Stimulated activated CD8-positive, alpha-beta memory T cell treated with anti-CD3 and anti-CD28 coated beads, Interleukin-4, amount 100 ng/mL, for 48 hours (primary cell): ENCODE data around the gene ALK.
"Not testable (repeated sequence)": the region's sequence is repeated elsewhere in the genome, so short reads cannot be mapped to it uniquely, and the experiment has no call there.

Experiments used
- DNase-seq: peaks from one replicate; pipeline ENCODE4 v3.0.0-alpha.2; 2020

The ALK gene

DNA sequence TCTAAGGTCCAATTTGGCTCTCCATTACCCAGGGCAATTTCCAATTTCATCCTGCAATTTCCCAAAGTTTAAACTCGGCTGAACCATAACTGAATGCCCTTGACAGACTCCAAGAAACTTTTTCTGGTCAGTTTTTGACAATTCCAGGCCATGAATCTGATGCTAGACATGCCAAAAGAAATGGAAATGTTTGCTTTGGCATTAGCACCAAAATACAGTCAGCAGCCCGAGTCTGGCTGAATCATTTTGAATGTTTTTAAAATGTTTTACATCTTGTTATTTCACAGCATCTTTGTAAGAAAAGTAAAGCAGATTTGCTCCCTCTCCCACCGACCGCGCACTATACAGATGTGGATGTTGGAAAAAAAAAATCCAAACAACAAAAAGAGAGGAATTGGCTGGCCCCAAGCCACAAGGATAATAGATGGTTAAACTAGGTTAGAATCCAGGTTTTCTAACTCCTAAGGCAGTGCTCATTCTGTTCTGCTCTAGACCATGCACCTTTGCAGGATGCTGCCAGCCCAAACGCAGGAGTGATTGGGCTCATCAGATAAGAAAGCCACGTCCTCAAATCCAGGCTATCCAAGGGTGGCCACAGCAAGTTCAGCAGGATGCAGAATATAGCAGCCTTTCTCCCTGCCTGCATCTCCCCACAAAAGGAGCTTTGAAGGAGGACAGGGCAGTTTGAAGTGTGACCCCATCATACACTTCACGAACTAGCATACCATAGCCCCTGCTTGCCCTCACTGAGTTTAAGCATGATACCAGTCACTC lies 167.5 kb downstream of the ALK start:
- DNase-seq: no peak

DNA sequence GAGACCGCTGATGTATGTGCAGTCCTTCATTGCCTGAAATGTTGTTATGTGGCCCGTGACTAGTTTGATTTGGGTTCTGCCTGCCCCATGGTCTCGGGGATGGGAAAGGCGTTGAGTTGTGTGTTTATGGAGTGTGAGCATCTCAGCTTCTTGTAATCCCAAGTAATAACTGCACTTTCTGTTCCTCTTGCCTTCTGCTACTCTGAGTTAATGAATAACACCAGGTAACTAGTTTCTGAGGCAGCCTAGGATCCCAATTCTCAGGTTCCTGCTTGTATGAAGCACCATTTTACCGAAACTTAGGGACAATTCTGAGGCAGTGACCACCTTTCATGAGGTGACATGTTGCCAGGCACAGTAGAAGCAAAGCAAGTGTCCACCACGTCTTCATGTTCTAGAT lies 170.0 kb downstream of the ALK start:
- DNase-seq: no peak

DNA sequence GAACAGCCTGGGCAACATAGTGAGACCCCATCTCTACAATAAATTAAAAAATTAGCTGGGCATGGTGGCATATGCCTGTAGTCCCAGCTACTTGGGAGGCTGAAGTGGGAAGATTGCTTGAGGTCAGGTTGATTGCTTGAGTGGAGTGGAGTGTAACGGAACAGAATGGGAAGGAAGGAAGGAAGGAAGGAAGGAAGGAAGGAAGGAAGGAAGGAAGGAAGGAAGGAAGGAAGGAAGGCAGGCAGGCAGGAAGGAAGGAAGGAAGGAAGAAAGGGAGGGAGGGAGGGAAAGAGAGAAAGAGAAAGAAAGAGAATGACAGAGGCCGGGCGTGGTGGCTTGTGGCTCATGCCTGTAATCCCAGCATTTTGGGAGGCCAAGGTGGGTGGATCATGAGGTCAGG lies 170.9 kb downstream of the ALK start:
- DNase-seq: not testable (repeated sequence)

DNA sequence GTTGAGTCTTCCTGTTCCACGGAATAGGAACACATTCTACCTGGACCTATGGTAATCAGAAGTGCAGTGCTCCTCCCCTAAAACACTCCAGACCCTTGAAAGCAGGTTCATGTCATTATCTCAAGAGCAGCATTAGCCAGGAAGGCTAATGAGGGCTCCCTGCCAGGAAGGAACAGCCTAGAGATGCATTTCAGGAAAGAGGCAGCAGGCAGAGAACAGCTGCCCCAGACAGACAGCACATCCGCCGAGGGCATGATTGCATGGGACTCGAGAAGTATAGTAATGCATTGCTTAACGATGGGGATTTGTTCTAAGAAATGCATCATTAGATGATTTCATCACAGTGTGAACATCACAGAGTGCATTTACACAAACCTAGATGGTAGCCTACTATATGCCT lies 171.5 kb downstream of the ALK start:
- no peak for DNase-seq

DNA sequence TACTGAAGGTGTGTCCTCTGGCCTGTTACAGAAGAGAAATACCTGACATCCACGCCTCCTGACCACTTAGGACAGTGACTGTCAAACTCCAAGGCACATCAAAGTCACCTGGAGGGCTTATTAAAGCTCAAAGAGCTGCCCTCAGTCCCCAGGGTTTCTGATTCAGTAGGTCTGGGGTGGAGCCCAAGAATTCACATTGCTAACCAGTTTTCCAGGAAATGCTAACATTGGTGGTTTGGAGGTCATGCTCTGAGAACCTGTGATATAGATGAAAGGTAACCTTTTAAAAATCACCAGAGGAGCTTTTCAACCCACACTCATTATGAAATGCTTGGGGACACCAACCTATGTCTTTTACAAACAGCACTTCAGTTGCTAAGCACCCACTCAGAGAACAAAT lies 172.3 kb downstream of the ALK start:
- DNase-seq: no peak

DNA sequence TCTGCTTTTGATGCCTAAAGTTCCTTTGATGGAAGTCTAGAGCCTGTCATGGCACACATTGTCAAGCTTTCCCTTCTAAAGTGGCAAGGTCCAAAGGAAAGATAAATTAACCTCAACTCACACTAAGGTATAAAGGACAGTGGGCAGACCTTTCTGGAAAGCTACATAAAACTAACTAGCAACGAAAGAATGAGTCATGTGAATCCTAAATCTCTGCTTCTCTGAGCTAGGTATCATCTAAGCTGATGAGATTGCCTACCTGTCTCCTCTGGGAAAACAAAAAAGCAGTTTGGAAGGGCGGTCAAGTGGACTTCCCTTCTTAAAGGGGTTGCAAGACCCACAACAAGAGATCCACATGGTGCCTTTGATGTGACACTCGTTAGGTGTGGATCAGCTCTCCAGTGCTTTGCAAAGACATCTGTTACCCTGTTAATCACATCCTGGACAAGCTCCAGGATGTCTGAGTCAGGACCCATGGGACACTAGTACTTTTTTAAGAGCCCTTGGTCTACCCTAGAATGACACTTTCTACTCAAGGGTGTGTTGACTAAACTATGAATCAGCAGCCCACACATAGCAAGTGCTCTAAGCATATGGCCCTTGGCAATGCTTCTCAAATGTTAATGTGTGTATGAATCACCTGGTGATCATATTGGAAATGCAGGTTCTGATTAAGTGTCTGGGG lies 173.5 kb downstream of the ALK start:
- DNase-seq: peak; percentile 24

DNA sequence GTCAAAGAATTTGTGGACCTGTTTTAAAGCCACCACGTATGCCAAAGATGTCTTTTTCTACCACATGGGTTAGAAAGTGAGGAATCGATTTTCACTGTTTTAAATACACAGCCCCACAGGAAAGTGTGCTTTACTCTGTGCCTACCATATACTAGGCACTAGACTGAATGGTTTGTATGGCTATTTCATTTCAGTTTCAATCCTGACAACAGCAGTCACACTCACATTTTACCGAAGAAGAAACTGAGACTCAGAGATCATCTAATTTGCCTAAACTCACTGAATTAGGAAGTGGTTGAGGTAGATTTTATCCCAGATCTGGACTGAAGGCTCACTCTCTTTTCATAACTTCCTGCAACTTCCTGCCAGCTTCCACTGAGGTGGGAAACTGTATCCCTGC lies 176.4 kb downstream of the ALK start:
- DNase-seq: no peak

DNA sequence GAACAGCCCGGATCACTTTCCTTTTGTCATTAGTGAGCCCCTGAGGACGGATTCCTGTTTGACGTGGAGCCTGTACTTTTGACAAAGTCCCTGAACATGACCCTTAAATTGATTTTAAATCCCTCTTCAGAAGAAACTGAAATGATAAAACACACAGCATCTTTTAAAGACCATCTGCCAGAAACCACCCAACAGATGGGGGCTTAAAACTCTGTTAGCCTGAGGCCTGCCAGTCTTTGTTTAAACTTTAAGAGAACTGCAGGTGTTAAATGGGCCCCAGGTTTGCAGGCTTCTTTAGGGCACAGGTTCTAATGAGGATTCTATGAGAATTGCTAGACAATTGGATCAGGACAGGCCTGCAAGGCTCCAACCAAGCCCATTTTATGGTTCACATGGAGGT lies 177.9 kb downstream of the ALK start:
- DNase-seq: no peak

DNA sequence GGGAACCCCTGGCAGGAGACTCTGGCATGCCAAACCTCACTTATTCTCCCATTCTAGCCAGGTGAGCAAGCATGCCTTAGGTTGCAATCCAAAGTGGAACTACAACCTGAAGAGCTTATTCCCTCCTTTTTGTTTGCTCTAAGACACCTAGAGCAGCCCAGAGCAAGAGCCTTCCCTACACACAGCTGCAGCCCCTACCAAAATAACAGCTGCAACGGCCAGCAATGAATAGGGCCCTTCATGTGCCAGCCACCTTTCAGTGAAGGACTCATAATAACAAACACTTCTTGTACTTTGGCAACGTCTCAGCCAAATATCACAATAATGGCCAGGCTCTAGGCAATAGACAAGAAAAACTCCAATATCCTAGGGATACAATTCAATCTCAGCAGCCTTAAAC lies 178.7 kb downstream of the ALK start:
- DNase-seq: no peak

DNA sequence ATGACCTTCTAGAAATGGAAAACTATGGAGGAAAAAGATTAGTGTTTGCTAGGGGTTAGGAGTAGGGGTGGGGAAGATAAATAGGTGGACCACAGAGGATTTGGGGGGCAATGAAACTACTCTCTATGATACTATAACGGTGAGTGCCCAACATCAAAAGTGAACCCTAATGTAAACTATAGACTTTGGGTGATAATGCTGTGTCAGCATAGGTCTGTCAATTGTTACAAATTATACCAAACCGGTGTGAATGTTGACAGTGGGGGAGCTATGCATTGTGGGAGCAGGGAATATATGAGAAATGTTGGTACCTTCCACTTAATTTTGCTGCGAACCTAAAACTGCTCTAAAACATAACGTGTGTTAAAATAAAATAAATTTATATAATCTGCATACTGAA lies 180.3 kb downstream of the ALK start:
- DNase-seq: no peak

DNA sequence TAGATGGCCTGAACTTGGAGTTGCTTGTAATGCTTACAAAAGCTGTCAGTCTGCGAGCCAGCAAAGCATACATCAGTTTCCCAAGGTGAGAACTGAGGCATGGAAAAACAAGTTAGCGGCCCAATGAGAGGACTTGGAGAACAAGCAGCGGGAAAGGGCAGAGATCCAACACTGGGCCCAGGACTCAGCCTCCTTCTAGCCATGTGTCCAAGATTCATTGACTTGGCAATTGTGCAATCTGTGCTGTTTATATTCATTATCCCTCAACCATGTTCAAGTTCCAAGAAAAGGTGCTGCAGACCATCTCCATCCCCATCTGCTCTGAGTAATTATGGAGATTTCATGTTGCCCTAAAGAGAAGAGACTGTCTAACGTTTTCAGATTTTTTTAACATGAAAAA lies 187.4 kb downstream of the ALK start:
- DNase-seq: no peak

DNA sequence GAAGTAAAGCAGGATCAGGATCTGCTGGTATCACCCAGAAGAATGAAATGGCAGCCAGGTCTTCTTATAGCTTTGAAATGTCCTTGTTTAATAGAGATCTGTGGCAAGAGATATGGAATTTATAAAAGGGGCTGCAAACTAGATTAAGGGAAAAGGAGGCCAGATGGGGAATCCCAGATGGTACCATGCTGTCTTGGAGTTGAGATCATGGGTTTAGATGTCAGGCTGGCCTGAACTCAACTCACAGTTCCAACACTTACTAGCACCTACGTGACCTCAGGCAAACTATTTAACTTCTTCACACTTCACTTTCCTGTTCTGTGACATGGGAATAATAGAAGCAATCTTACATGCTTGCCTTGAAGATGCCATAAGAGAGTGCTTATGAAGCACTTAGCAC lies 188.2 kb downstream of the ALK start:
- no peak for DNase-seq

DNA sequence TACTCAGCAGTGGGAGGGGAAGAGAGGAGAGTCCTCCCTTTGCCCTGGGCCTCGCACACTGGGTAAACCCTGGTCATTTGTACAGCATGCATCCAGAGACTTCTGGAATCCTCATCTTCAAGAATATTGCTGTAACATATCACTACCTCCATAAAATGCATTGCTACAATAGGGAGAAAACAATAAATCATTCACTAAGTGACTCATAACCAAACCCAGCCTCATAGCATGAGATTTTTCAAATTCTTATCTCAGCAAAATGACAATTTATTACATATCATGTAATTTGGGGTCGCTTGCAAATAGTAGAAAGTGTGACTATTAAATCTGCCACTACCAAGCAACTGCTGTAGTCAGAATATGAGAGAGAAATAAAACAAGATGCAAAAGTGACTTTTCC lies 189.4 kb downstream of the ALK start:
- DNase-seq: no peak

DNA sequence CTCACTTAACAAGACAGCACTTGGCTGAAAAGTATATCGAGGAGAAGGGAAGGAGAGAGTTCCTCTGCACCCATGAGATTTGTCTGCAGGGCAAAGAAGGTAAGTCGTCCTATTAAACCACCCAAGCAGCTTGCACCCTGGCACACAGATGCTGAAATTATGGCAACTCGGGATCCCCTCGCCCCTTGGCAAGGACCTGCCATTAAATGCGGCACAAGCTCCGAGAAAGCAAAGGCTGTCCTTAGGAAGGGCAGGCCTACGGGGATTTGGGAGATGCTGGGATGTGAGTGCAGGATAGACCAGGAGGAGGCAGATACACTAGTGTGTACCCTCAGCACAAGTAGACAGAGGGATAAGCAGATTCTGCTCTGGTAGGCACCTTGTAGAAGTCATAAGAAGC lies 191.5 kb downstream of the ALK start:
- no peak for DNase-seq

DNA sequence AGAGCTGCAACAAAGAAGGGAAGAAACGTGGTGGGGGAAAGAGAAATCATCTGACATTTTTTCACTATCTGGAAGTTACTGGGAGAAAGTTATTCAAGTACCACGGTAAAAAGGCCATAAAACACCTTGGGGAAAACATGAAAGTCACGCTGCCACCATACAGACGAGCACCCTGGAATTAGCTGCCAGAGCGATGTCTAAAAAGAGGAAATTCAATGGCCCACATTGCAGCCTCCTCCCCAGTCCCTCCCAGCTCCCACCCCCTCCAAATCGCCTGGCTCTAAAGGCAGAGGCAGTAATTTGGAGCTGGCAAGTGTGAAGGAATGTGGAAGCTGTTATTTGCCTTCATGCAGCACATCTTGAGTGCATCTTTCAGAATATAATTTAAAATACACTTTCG lies 192.0 kb downstream of the ALK start:
- no peak for DNase-seq

DNA sequence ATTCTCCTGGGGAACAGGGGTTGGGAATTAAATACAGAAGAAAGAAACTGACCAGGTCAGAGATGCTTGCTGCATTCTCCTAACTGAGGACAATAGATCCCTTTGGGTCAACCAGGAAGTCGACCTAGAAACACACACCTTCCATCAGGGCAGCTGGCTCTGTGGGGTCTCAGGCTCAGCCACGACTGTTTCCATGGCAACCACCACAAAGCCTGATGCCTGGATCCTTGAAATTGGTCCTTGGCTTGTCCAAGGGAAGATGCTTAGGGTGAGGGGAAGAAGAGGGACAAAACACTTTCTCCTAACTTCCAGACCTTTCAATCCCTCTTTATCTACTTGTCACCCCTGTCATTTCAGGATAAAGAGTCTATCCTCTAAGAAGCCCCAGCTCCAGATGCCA lies 194.4 kb downstream of the ALK start:
- no peak for DNase-seq

DNA sequence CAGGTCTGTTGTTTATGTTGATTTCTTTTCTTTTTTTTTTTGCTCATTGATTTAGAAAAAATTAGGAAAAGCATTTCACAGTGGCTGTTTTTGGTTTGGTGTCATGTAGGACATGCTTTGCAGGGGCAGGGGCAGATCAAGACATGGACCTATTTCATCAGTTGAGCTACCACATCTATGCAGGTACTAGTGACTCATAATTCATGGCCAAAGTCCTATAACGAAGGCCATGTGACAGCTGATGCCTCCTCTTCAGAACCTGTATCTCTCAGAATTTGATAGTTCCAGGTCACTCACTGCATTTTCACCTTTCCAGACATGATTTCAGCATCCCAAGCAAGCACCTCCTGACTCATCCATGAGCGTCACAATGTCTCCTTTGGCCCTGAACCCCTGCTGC lies 195.8 kb downstream of the ALK start:
- no peak for DNase-seq

DNA sequence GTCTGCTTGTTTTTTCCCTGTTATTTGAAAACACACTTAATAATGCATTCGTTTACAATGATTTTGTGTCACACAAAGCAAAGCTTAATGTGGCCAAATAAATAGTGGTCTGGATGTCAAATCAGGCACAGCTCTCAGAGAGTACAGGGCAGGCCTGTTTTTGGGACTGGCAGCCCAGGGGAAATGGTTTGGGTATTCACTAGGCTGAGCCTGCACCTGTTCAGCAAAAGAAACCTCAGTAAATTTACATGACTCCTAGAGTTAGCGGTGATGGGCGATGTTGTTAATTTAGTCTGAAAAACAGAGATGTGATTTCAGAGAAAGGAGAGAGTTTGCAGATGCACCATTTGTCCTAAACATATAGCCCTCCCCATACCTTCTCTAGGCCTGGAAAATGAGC lies 197.1 kb downstream of the ALK start:
- DNase-seq: no peak

DNA sequence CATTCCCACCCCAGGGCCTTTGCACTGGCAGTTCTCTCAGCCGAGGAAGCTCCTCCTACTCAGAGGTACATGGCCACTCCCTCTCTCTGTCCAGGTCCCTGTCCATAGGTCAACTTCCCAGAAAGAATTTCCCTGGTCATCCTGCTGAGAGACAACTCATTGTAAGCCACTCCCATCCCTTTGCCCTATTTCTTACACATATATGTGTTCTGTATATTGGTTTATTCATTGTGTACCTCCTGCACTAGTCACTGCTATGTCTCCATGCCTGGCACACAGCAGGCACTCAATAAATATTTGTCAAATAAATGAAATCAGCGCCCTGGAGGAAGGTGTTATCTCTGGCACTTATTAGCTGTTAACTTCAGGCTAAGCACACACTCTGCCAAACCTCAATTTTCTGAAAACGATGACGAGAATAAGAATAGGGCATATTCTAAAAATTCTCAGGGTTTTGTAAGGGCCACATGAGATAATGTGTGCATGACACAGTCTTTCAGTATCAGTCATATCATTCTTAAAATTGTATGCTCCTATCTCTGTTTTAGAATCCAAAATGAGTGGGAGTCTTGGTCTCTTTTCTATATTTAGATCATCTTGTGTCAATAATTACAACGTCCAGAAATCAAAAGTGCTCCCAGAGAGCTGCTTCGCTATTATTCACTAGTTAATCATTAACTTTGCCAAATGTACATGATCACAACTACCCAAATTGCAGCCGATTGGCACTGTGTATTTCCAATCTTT lies 198.0 kb downstream of the ALK start:
- no peak for DNase-seq

DNA sequence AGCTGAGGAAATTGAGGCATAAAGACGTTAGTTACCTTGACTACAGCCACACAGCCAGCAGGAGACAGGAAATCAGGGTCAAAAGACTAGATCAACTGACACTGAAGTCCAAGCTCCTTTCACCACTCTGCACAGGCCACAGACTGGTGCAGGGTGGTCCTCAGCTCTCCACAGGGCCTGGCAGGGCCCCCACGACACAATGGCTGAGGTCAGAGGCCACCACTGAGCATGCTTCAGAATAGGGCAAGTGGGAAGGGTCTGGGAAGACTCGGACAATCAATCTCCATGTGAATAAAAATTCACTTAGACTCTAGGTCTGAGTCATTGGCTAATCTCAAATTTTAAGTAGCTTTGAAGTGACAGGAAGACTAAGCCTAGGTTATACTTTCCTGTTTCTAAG lies 201.7 kb downstream of the ALK start:
- no peak for DNase-seq

DNA sequence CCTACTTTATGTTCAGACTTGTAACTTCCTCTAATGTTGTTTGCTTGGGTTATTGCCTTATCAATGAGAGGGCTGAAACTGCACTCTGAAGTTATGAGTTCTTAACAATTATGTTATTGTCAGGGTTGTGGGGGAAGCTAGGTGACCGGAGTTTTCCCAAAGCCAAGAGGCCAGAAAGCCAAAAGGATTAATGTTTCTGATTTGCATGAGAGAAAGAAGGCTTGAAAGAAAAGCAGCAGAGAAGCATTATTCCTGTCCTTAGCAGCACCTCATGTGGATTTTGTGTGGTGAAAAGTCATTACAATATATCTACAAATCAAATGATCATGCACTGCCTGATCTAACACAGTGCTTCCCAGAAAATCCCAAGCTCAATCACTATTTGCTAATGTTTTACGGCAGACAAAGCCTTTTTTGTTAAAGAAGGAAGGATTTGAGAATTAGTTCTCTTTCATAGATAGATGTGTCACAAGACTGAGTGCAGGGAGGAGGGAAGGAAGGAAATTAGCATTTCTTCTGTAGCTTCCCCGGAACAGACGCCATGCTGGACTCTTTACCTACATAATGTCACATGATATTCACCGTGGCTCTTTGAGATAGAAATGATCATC lies 203.2 kb downstream of the ALK start:
- DNase-seq: no peak

DNA sequence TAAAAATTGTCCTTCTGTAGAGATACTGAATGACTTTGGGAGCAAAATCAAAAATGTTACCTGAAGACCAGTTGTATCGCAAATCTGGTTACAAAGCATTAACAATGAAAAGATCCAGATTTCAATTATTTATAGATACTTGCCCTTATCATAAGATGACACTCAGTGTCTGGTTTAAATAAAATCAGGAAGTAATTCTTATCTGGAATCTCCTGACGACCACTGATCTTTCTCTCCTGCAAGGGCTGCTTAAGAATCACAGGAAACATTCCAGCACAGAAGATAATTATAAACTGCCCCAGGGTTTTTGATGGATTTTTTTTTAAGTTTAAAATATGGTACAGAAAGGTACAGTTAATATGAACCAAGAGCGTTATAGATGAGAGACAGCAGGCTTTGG lies 205.7 kb downstream of the ALK start:
- DNase-seq: no peak

DNA sequence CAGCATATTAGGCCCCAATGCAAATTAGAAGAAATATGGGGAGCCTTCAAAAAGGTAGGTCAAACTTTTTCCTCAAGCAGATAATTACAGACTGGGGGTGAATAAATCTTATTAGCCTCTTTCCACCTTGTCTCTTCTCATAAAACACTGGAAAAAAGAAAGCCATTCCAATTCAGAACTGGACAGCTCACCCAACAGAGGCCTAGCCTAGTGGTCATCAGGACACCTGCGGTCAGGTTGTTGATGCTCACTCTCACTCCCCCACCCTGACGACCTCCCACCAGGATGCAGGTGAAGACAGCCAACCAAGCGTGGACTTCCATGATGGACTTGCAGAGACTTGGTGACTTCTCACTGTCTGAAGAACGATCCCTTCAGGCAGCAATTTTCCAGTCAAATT lies 207.1 kb downstream of the ALK start:
- no peak for DNase-seq
